NCI-H1436 treated with DMSO at 0.1 percent for 48 hours (cell line): ENCODE measurements around the gene BPGM.
"Not testable (repeated sequence)": the region's sequence is repeated elsewhere in the genome, so short reads cannot be mapped to it uniquely, and the experiment has no call there.

Experiments used
- DNase-seq: peaks from one replicate; lab custom pipeline; 2025; lab: John Stamatoyannopoulos, UW

The BPGM gene

DNA sequence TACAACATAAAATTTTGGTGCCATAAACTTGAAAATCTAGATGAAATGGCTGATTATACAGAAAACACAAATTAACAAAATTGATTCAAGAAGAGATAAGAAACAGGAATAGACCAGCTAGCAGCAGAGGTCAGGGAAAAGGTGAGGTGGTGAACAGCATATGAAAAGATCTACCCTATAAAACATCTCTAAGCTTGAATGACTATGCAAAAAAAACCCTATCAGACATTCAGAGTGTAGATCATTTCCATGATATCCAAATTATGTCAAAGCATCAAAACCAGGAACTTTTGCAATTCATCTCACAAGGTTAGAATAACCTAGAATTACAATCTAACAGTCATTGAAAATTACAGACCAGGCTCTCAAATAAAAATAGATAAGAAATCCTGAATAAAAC, 14.6 kb upstream of the BPGM start:
- DNase-seq: no peak

DNA sequence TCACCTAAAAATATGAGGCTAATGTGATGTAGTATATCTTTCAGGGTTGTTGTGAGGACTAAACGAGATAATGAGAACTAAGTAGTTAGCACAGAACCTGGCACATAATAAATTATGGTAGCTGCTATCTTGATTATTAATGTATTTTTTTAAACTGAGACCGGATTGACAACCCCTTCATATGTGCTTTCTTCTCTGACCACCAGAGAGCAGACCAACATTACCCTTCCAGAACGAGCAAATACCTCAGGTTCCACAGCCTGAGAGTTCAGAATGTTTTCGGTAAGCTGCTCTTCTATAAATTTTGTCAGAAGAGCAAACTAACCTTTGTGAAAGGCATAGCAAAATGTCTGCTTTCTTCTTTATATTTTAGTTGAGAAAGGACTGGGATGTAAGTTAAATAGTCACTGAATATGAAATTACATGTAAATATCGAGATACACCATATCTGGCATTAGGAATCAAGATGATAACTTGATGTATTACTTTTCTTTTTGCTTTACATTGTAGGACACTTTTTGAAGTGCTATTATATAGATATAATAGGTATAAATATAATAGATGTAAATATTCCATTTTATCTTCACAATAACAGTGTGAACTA, 13.6 kb upstream of the BPGM start:
- no peak for DNase-seq

DNA sequence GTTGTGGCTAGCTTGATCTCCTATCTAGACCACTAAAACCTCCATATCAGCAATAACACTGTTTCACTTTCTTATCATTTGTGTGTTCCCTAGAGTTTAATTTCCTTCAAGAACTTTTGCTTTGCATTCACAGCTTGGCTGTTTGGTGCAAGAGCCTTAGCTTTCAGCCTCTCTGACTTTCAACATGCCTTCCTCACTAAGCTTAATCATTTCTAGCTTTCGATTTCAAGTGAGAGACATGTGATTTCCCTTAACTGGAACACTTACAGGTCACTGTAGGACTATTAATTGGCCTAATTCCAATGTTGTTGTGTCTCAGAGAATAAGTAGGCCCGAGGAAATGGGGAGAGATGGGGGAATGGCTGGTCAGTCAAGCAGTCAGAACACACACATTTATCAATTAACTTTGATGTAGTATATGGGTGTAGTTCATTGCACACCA, 10.6 kb upstream of the BPGM start:
- no peak for DNase-seq

DNA sequence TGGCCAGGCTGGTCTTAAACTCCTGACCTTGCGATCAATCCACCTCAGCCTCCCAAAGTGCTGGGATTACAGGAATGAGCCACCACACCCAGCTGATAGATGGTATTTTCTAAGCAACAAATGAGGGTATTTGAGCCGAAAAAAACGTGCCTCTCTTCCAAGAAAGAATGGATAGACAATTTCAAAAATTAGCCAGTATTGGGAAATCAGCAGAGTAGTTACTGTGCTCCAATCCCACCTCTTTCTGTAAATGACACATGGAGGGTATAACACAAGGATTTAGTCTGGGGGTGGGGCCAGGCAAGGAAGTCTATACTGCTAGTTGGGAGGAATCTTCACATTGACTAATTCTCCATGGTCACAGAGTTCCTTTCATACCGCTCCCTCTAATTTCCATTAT, 9.2 kb upstream of the BPGM start:
- DNase-seq: no peak

DNA sequence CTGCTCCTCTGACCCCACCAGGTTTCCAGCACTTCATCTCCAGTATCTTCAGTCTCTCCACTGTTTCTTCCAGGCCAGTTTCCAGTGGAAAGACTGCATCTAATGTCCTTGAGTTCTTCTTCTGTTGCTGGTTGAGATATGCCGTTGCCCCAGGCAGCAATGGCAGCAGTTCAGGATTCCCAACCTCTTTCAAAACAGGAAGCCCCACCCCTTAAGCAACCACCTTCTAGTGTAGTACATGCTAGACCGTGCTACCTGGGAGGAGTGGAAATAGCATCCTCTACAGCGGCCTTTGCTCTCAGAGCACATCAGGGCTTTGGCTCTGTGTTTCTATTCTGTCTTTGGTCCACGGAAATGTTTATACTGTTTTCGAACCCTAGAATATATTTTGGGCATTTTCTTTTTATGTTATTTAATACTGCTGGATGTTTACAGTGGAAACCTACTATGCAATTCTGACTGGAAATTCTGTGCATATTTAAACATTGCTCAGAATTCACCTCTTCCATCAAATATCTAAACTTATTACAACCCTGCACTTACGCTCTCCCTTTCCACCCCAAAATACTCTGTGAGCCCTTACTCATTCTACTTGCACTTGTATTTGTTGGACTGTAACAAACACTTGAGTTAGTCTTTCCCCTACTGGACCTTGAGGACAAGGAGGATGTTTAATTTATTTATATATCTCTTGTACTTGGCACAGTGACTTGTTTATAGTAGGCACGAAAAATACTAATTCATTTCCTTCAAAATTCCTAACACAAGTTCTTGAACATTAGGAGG, 8.5 kb upstream of the BPGM start:
- no peak for DNase-seq

DNA sequence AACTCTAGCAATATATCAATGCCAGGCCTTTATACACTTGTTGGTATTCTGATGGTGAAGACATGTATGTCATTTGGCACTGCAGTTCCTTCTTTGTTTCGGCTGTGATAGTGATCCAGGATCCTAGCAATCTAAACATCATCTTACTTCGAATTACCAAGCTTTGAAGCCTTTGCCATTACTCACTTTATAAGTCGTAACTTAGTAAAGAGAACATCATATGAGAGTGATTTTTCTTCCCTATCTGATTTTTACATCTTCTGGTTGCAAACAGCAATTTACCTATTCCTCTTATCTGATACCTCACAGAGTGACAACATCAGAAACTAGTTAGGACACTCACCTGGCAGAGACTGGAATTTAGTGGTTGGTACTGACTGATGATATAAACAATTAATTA, 7.6 kb upstream of the BPGM start:
- DNase-seq: no peak

DNA sequence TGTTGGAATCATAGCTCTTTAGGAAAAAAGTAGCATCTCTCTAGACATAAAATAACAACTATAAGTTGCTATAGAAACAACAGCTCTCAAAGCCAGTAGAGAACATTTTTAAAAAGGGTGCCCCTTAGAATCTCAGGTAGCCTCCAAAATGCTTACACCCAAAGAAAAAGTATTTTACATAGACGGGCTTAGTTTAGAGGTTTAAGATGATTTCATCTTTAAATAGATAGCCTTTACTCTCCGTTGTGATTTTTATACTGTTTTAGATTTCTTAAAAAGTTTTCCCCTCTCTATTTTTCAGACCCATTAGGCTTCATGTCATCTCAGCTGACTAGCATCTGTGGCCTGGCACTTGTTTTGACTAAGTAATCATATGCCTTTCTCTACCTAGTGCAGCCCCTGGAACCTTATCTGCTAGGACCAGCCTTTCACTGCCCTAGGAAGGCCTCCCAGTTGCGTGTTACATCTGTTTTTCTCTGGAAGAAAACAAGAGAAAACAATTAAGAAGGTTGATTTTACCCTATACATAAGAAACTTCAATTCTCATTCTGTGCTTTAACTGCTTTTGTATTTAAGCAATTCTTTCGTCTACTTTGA, 6.9 kb upstream of the BPGM start:
- DNase-seq: no peak

DNA sequence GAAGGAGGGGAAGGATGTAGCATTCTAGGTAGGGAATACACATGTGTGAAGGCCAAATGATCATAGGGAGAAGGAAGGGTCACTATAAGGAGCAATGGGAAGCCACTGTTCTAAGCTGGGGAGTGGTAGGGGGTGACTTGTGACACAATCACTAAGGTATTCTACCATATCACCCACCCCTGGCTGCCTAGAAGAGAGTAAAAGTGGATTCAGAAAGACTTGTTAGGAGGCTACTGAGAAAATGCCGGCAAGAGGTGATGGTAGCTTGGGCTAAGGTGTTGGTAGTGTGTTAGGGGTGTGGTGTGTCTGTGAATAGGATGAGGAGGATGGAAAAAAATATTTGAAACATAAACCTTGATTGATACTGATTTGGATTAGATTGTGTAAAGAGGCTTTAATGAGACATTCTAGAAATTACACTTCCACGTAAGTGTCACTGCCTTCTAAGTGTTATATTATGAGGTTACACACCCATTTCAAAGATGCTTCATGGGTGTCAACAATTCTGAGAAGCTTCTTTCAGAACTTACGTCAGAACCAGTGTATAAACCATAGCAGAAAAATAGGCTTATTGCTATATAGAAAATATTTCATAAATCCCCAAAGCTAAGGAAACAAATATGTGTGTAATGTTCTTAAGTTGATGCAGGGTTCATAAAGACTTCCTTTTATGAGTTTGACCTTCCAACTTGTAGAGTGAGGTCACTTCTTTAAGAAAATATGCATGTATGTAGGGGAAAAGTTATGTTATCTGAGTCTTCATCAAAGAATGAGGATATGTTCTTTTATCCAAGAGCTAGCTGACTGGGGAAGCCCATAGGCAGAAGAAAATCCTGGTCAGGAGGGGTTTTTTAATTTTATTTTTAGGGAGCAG, 5.6 kb upstream of the BPGM start:
- no peak for DNase-seq

DNA sequence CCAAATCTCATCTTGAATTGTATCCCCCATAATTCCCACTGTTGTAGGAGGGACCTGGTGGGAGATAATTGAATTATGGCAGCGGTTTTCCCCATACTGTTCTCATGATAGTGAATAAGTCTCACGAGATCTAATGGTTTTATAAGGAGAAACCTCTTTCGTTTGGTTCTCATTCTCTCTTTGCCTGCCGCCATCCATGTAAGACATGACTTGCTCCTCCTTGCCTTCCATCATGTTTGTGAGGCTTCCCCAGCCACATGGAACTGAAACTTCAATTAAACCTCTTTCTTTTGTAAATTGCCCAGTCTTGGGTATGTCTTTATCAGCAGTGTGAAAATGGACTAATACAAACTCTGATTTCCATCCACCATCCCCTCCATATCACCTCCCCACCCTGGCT, 4.7 kb upstream of the BPGM start:
- DNase-seq: not testable (repeated sequence)

DNA sequence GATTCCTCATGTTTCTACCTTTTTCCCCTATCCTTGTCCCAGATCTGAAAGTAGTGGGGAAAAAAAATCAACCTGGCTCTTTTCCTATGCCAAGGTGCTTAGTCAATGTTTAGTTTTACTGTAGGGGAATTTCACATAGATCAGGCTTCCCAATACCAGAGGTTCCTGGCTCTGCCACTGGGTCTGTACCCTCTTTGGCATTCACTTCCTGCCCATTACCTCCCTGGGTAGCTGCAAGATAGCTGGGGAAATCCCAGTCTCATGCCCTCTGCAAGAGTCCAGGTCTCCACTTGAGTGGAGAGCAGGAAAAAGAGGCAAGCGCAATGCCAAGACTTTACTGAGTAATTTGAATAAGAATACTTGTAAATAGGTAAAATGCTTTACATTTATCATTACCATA, 3.5 kb upstream of the BPGM start:
- no peak for DNase-seq

DNA sequence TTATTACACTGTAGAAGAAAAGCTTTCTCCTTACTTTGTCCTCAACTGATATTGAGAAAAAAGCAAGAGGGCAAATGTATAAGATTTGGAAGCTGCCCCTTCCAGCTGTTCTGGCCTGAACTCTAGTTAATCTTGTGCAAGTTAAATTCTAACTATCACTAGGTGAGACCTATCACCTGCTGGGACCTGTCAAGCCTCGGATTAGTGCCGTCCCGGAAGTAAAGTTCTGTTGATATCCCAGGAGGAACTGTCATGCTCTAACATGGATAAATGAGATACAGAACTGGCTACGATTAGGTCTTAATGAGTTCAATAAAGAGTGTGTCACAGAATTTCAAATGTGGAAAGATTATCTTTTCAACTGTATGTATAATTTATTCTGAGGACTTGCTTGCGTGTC, 1.2 kb upstream of the BPGM start:
- DNase-seq: no peak

DNA sequence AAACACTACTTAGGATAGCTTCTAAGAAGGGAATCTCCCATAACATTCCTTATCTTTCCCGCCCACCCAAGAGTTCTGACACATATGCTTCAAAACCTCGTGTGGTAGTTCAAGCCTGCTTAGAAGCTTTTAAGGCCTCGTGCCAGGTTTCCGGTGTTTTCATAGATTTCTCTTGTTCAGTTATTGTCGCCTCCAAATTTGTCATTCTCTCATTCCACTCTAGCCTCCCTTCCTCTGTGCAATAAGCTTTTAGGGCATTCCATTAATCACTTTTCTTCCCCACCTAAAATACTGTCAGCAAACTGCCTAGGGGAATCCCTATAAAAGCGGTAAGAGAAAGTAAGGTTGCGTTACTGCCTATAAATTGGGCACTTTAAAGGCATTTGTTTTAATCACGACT, 718 bp upstream of the BPGM start:
- DNase-seq: no peak

DNA sequence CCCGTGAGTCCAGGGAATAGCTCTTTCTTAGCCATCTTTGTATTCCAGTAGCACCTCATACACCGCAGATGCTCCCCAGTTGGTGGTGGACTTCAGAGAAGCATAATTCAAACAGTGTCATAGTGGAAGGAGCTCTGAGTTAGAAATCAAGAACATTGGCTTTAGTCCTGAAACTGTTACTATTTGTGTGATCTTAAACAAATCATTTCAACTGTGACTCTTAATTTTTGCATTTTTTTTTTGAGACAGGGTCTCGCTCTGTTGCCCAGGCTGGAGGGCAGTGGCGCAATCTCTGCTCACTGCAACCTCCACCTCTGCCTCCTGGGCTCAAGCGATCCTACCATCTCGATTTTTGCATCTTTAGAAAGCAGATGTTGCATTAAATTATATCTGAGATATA, 1.8 kb downstream of the BPGM start:
- no peak for DNase-seq

DNA sequence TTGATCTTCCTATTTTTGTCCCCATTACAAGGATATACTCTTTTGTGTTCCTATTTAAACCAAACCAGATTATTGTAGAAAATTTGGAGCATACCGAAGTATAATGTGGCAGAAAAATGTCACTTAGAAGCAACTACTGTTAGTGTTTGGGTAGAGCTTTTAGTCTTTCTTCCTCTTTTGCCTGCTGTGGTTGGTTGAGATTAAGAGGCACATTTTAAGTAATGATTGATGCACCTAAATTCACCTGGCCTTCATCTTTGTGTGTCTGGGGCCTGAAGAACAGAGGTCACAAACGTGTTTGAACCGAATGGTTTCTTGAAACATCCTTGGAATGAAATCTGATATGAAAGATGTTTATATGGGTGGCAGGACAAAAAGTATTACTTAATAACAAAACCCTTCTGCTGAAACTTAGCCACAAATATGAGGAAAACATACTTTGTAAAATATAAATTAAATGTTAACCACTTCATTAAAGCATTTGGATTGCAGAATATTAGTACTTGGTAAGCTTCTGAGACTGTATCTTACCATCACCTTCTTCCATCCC, 2.6 kb downstream of the BPGM start:
- DNase-seq: no peak

DNA sequence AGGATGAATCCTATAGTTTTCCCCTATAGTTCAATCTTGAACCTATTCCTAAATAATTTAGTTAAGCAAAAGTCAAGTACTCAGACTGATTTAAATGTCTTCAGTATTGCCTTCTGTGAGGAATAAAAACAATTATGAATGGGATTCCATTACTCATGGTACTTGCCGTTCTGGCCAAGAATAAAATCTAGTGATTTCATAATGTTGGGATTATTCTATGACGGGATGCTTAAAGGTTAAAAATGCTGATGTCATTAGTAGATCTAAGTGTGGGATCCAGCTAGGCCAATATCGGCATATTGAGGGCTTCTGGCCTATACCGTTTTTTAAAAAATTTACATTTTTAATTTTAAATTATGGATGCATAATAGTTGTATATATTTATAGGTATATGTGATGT, 5.3 kb downstream of the BPGM start:
- no peak for DNase-seq

DNA sequence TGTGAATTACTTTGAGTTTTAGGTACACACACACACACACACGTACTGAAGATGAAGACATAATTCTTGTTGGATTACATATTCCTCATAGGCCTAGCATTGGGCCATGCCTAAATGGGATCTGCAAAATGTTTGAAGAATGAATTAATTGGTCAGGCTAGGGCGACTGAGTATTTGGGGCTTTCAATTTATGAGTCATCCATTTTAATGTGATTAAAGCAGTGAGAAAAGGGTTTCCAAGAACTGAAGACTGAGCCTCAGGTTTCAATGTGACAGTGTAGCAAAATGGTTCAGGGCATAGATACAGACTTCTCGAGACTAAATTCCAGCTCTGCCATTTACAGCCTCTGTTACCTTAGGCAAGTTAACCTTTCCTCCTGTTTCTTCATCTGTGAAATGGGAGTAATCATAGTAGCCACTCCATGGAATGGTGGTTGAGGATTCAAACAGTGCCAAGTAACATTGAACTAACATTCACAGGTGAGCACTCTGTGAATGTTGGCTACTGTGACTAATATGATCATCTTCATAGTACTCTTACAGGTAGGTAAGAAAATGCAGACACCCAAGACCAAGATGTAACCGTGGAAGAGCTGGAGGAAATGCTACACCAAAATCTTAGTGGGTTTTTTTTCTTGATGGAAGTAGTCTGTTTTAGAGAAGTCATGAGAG, 7.6 kb downstream of the BPGM start:
- no peak for DNase-seq

DNA sequence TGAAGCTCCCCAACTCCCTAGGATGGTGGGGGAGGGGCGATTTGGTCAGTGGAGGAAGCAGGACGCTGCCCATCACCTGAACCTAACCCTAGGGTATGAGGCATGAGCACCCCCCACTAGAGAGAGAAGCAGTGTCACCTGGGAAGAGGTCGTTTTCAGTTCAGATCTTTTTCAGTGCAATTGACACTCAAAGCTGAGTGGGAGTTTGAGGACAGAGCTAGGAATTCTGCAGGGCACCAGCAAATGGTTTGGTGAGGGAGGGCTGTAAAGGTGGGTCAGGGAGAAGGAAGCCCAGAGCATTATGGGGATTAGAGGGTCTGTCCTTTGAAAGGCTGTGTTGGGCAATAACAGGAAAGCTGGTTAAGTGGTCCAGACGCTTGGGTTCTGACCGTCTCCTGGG, 10.9 kb downstream of the BPGM start:
- DNase-seq: no peak

DNA sequence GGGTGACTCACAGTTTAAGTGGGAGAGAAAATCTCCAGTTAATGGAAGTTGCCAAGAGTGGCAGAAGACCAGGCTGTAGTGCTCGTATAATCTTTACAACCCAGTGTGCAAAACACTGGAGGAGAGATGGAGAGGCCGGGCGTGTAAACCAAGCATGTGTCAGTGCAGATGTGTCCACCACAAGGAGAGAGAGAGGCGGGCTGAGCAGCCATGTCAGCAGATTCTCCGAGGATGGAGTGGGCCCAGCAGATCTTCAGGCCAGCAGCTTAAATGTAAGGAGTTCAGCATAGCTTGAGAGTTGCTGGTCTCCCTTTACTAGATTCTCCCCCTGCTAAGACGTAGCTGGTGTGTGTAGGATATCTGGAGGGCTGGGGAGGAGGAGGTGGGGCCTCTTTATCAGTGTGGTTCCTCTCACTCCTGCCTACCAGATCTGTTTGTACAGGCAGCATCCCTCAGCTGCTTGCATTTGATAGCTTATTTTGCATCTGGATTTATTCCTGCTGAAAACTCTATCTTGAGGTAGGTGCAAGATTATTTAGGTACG, 13.7 kb downstream of the BPGM start:
- no peak for DNase-seq

DNA sequence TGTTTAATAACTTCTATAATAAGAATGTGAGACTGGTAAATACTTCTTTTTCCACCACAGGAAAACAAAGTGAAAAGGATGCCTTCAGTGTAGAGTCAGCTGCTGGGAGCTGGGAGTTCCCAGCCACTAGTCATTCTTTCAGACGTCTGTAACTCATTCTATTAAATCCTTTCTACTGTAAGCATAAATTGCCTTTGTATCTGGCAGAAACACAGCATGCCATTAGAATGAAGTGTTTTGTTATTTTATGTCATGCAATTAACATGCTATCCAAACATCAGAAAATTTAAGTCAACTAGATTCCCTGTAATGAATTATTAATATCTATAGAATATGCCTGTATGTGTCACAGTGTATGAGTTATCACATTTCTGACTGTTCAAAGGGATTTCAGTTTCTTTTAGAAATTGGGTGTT, 14.3 kb downstream of the BPGM start:
- DNase-seq: no peak

DNA sequence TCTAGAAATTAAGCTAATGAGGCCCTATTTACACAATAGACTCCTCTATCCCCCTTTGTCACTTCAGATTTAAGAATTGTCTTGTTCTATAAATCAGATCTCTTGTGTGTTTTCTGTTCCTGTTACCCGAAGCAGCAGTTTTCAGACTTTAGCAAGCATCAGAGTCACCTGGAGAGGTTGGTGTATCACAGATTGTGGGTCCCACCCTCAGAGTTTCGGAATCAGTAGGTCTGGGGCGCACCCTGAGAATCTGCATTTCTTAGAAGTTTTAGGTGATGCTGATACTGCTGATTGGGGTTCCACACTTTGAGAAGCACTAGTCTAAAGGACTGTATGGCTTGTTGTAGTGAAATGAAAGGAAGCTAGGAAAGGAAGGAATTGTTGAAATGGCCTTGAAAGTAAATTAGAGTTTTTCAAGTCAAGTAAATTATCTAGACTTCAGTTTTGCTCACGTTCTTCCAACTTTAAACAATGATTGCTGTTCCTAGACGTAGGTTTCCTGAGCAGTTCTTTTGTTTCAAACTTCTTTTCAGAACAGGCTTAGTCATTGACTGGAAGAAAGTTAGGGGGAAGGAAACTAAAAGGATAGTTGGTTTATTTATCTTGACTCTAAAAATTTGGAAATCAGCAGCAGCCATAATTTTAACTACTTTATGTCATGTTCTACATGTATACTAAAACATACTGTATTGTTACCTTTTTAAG, 15.7 kb downstream of the BPGM start:
- DNase-seq: no peak

DNA sequence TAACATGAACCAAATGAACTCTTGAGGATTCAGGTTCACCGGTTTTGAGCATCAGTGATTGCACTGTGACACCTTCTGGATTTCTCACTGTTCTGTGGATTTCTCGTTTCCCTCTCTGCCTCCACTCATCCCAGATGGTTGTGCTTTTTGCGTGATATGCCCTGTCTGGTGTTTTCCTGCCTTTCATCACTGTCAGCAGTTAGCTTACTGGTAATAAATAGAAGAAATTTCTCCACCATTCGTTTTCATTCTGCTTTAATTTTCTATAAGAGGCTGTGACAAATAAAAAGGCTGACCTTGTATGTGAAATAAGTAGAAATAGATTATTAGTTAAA, 16.2 kb downstream of the BPGM start:
- DNase-seq: no peak
